Spleen (tissue), 11 donors: ENCODE data around the gene SAE1. TPM values are rescaled to one million over a fixed set of nuclear protein-coding genes. Genes with fewer than 3 reads are reported as not detected.

Experiments
- DNase-seq: peaks from one replicate; pipeline ENCODE4 v3.0.0-alpha.2; 2020
- H3K27ac ChIP-seq, 8 donors: fragments of 200-600 bp; sonication (generic) in 7 of 8; 1 replicate in 4 of 8; 2 replicates in 4 of 8; pipeline versions ENCODE4 v1.5.0 to v1.8.0; 2016 to 2021; ENCODE audit warnings: inconsistent platforms in 4 of 8, mild to moderate bottlenecking in 4 of 8, moderate library complexity in 1 of 8
- H3K27me3 ChIP-seq, 7 donors: fragments of 200-600 bp; sonication (generic) in 6 of 7; replicated peaks in 1 of 7; 1 replicate in 4 of 7; 2 replicates in 3 of 7; pipeline versions ENCODE4 v1.5.0 to v1.8.0; 2016 to 2021; ENCODE audit warnings: inconsistent platforms in 3 of 7, mild to moderate bottlenecking in 1 of 7
- H3K36me3 ChIP-seq, 6 donors: fragments of 200-600 bp; sonication (generic) in 5 of 6; 1 replicate in 4 of 6; 2 replicates in 2 of 6; pipeline versions ENCODE4 v1.5.0 to v1.8.0; 2016 to 2021; ENCODE audit warnings: inconsistent platforms in 2 of 6
- H3K4me1 ChIP-seq, 6 donors: fragments of 200-600 bp; sonication (generic) in 5 of 6; 1 replicate in 3 of 6; 2 replicates in 3 of 6; pipeline versions ENCODE4 v1.5.0 to v1.8.0; 2016 to 2021; ENCODE audit warnings: inconsistent platforms in 3 of 6
- H3K4me3 ChIP-seq, 8 donors: fragments of 200-600 bp; sonication (generic) in 7 of 8; 1 replicate in 4 of 8; 2 replicates in 4 of 8; pipeline versions ENCODE4 v1.5.0 to v1.8.0; 2016 to 2021; ENCODE audit warnings: inconsistent platforms in 4 of 8, mild to moderate bottlenecking in 4 of 8, moderate library complexity in 2 of 8
- H3K9me3 ChIP-seq, 8 donors: fragments of 200-600 bp; sonication (generic) in 7 of 8; 1 replicate in 4 of 8; 2 replicates in 4 of 8; pipeline versions ENCODE4 v1.5.0 to v1.8.0; 2016 to 2021; ENCODE audit warnings: inconsistent platforms in 4 of 8
- POLR2A ChIP-seq, 3 donors: fragments of 450-650 bp; IDR thresholded peaks; one replicate each; pipeline ENCODE4 v1.5.1; 2017; ENCODE audit warnings: antibody characterized with exemption in 3 of 3, mild to moderate bottlenecking in 1 of 3
- POLR2AphosphoS5 ChIP-seq, 3 donors: sonication (generic); formaldehyde crosslinking; IDR thresholded peaks; one replicate each; pipeline ENCODE4 v1.5.1; 2017; ENCODE audit warnings: antibody characterized with exemption in 3 of 3
- WGBS, 5 donors: extraction: QIAGEN DNeasy Blood & Tissue Kit in 3 of 5; methylation state at CpG; one replicate each; pipeline versions ENCODE4 v1.1.5 to v1.1.7; 2013 to 2018; 5-methylcytosine and 5-hydroxymethylcytosine counted together
- intact Hi-C: fragments of 100-400 bp; cut with DNase I; formaldehyde crosslinking; loops from one replicate; pipeline ENCODE4 v1.15.0; 2023; ENCODE audit warnings: low total_unique reads
- polyA plus RNA-seq, 3 donors: library from polyadenylated mRNA; stranded (reverse); fragments of 200-250 nt; gene quantifications; one replicate each; pipeline ENCODE4 v1.2.1, GENCODE V29; 2013
- total RNA-seq, 7 donors: library from RNA; depleted of rRNA in 3 of 7; stranded (reverse); fragments of >200 nt in 3 of 7; fragmentation: NEBNext Ultra II Directional in 4 of 7; extraction: Animal tissue kit (Norgen Biotek cat#: 25700) in 4 of 7; gene quantifications; one replicate each; pipeline versions ENCODE4 v1.1.0 to v1.2.1, GENCODE V29; 2016 to 2021
- TF ChIP-seq, protein P1 (sequence below), 11 experiments: fragments of 200-600 bp in 7 of 11; fragments of 450-650 bp in 4 of 11; sonication (generic) in 4 of 11; IDR thresholded peaks in 8 of 11; conservative IDR thresholded peaks in 3 of 11; 1 replicate in 7 of 11; 2 replicates in 4 of 11; pipeline versions ENCODE4 v1.4.0 to v1.8.0; 2016 to 2021; ENCODE audit warnings: antibody characterized with exemption in 11 of 11, inconsistent platforms in 4 of 11, mild to moderate bottlenecking in 1 of 11
- donor health status: healthy with polysubstance abuse.
- donor health status: DM: no; HTN: no; CAD: no; lungs with moderate emphysema.
- donor health status: DM: no; HTN: no; CAD: no.
- donor health status: Bipolar disorder and iron deficiency.
- donor health status: healthy.
- donor health status: DM: no; HTN: no; CAD: no.
- donor health status: DM: yes; HTN: yes; CAD: no.

SAE1 gene
- total and polyA plus RNA-seq, 10 donors, result 28.1 to 72.4 (median 55.9) TPM

DNA sequence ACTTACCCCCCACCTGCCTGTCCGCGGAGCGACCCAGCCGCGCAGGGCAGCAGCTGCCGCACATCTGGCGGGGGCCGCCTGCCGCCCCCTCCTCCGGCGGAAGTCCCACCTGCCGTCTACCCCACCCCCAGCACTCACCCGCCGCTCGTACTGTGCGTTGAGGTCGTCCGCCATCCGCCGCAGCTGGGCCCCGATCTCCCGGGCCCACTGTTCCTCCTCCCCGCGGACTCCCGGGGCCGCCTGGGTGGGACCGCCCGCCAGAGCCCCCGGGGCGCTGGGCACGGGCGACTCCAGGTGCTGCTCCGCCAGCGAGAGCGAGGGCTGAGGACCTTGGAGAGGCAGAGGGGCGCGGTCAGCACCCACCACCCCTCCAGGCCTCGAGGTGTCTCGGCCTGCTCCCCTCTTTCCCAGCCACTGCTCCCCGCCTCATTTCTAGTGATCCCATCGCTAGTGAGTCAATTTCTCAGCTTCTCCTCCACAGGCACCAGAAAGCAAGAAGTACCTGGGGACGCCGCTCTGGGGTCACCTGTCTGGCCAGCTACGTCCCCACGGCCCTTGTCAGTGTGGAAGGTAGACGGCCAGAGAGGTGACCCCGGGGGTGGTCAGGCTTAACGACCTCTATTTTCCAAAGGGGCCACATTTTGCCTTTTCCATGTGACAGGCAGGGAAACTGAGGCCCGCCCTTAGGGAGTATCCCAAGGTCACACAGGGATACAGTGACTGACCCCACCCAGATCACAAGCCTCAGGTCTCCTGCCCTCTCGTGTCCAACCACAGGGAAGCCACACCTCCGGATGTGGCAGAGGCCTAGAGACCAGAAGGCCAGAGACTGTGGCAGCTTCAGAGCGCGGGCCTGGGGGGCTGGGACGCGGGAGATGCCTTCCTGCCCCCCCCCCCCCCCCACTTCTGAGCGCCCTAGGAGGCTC lies 96.1 kb downstream of the SAE1 start:
- no peaks in the 10 kb centered on the region for H3K9me3 ChIP-seq
- 2 to 4% (median 3%) methylated on average over 19 to 56 of the region's 56 CpGs for WGBS, 5 donors
- peaks cover 0 to 14% (median 0%) of the 10 kb centered on the region in 7 donors for H3K27me3 ChIP-seq
- intact Hi-C loops, result no loop called here
- TF ChIP-seq, protein P1, sequence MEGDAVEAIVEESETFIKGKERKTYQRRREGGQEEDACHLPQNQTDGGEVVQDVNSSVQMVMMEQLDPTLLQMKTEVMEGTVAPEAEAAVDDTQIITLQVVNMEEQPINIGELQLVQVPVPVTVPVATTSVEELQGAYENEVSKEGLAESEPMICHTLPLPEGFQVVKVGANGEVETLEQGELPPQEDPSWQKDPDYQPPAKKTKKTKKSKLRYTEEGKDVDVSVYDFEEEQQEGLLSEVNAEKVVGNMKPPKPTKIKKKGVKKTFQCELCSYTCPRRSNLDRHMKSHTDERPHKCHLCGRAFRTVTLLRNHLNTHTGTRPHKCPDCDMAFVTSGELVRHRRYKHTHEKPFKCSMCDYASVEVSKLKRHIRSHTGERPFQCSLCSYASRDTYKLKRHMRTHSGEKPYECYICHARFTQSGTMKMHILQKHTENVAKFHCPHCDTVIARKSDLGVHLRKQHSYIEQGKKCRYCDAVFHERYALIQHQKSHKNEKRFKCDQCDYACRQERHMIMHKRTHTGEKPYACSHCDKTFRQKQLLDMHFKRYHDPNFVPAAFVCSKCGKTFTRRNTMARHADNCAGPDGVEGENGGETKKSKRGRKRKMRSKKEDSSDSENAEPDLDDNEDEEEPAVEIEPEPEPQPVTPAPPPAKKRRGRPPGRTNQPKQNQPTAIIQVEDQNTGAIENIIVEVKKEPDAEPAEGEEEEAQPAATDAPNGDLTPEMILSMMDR (IDR thresholded peaks at IDR 0.05 in 8 of 11, conservative IDR thresholded peaks at IDR 0.05 in 3 of 11), result peak in 2 of 11 experiments; percentile 7 to 12
- peak; percentile 81 to 84 (median 82) for TF ChIP-seq POLR2AphosphoS5 (IDR thresholded peaks at IDR 0.05)
- TF ChIP-seq POLR2A (IDR thresholded peaks at IDR 0.05), result no peak
- H3K4me3 ChIP-seq, result peak overlapping the region; percentile 29 to 99 (median 70)
- peak overlapping the region; percentile 91 to 99 (median 98) for H3K27ac ChIP-seq
- DNase-seq, result peak; percentile 94
- peaks cover 19 to 64% (median 54%) of the 10 kb centered on the region in 6 donors for H3K4me1 ChIP-seq
- peaks cover 0 to 26% (median 4%) of the 10 kb centered on the region in 6 donors for H3K36me3 ChIP-seq

DNA sequence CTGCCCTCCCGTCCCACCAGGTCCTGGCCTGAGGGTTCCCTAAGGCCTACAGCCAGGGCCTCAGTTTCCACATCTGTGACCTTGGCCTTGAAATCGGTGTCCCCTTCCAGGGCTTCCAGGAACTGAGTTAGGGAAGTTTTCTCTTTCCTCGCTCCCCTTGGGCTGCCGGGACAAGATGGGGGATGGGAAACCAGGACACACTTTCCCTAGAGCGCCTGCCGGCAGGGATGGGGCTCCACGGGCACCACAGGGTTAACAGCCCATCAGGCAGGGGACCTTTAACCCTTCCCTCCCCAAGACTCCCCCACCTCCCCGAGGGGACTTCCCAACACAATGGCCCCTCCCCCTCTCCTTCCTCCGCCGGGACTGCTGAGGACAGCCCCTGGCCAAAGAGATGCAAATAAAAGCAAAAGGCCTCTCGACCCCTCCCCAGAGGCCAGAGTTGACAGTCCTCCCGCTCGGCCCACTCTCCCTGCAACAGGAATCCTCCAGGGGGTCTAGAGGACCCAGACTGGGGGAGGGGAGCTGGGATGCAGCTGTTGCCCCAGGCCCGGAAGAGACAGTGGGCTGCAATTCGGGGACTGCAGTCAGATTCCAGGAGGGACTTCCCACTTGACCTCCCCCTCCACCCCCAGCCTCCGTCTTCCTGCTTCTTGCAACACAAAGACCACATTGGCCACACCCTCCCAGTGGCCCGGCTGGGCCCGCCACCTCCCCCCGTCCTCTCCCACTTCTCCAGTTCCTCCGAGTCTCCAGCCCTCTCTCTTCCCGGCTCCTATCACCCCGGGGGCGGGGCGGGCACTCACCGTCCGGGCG lies 96.9 kb downstream of the SAE1 start:
- H3K27me3 ChIP-seq, result peaks cover 0 to 14% (median 0%) of the 10 kb centered on the region in 7 donors
- DNase-seq, result peak; percentile 92
- peak overlapping the region; percentile 29 to 99 (median 70) for H3K4me3 ChIP-seq
- peak overlapping the region; percentile 91 to 99 (median 98) for H3K27ac ChIP-seq
- H3K36me3 ChIP-seq, result peaks cover 0 to 17% (median 0%) of the 10 kb centered on the region in 6 donors
- no peaks in the 10 kb centered on the region for H3K9me3 ChIP-seq
- TF ChIP-seq, protein P1 (IDR thresholded peaks at IDR 0.05 in 8 of 11, conservative IDR thresholded peaks at IDR 0.05 in 3 of 11), result peak in 1 of 11 experiments; percentile 6
- TF ChIP-seq POLR2A (IDR thresholded peaks at IDR 0.05) (no peak), POLR2AphosphoS5 (IDR thresholded peaks at IDR 0.05) (peak; percentile 64 to 77 (median 71))
- 1 to 4% (median 2%) methylated on average over 18 to 27 of the region's 27 CpGs for WGBS, 5 donors
- intact Hi-C loops, result no loop called here
- peaks cover 28 to 72% (median 62%) of the 10 kb centered on the region in 6 donors for H3K4me1 ChIP-seq

DNA sequence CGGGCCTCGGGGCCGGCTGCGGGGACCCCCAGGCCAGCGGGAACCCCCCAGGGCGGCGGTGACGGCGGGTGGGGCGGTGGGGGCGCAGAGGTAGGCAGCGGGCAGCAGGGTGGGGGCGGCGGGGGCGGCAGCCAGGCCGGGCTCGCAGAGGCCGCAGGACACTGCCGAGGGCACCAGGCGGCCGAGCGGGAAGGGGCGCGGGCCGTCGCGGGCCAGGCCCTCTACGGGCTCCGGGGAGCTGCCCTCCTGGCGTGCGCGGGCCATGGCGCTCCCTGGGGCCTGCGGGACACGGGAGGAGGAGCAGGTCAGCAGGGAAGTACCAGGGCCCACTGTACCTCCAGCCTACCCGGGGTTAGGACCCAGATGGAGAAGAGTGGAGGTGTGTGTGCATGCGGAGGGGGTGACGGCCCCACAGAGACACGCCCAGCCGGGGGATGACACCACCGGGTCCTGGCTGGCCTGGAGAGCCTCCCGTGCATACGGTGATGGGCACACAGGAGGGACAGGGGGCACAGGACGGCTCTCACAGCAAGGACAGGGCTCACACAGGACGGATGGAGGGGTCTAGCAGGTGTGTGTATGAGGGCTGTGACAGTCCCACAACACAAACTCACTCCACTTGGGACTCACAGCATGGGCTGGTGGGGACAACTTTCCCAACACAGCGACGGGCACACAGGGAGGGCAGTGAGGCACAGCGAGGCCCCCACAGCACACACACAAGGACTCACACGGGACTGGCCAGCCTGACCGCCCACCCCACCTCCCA lies 97.7 kb downstream of the SAE1 start:
- Histone ChIP-seq H3K27me3 (peaks cover 0 to 14% (median 0%) of the 10 kb centered on the region in 7 donors), H3K4me1 (peaks cover 28 to 77% (median 67%) of the 10 kb centered on the region in 6 donors), H3K4me3 (peak overlapping the region; percentile 29 to 99 (median 70)), H3K9me3 (no peaks in the 10 kb centered on the region), H3K36me3 (peaks cover 0 to 14% (median 0%) of the 10 kb centered on the region in 6 donors), H3K27ac (peak overlapping the region; percentile 91 to 99 (median 98))
- intact Hi-C loops, result no loop called here
- DNase-seq, result peak; percentile 88
- TF ChIP-seq, protein P1 (IDR thresholded peaks at IDR 0.05 in 8 of 11, conservative IDR thresholded peaks at IDR 0.05 in 3 of 11), result no peak
- no peak for TF ChIP-seq POLR2A (IDR thresholded peaks at IDR 0.05)
- TF ChIP-seq POLR2AphosphoS5 (IDR thresholded peaks at IDR 0.05), result no peak
- 5 to 14% (median 5%) methylated on average over 13 to 50 of the region's 50 CpGs for WGBS, 5 donors
